Liver (tissue), 9 donors: ENCODE results near the gene PCDH1. TPM values are rescaled to one million over a fixed set of nuclear protein-coding genes. Genes with fewer than 3 reads are reported as not detected.

ENCODE experiments used
- DNase-seq: peaks from one replicate; pipeline ENCODE4 v3.0.0-alpha.2; 2017; ENCODE audit warnings: low spot score
- H3K27ac ChIP-seq, 2 donors: one replicate each; pipeline ENCODE4 v1.7.0; 2013; ENCODE audit warnings: inconsistent platforms in 2 of 2, low read length in 2 of 2, control low read depth in 1 of 2, low read depth in 1 of 2, mild to moderate bottlenecking in 1 of 2
- H3K27me3 ChIP-seq, 4 donors: one replicate each; pipeline versions ENCODE4 v1.6.1 to v1.7.0; 2013; ENCODE audit warnings: low read length in 3 of 4, inconsistent platforms in 1 of 4, mild to moderate bottlenecking in 1 of 4, moderate library complexity in 1 of 4; ENCODE audit not compliant: control insufficient read depth in 4 of 4, insufficient read depth in 4 of 4
- H3K36me3 ChIP-seq, 4 donors: one replicate each; pipeline versions ENCODE4 v1.6.1 to v1.7.0; 2013; ENCODE audit warnings: low read length in 3 of 4, mild to moderate bottlenecking in 3 of 4, low read depth in 1 of 4, moderate library complexity in 1 of 4; ENCODE audit not compliant: control insufficient read depth in 4 of 4, insufficient read depth in 3 of 4
- H3K4me1 ChIP-seq, 4 donors: one replicate each; pipeline versions ENCODE4 v1.6.1 to v1.7.0; 2013; ENCODE audit warnings: low read length in 3 of 4, mild to moderate bottlenecking in 3 of 4, moderate library complexity in 1 of 4; ENCODE audit not compliant: control insufficient read depth in 4 of 4, insufficient read depth in 4 of 4
- H3K4me3 ChIP-seq, 3 donors: one replicate each; pipeline versions ENCODE4 v1.6.1 to v1.7.0; 2013; ENCODE audit warnings: low read length in 3 of 3, control low read depth in 1 of 3, low read depth in 1 of 3, mild to moderate bottlenecking in 1 of 3
- H3K9ac ChIP-seq, 2 donors: one replicate each; pipeline ENCODE4 v1.7.0; 2013; ENCODE audit warnings: low read length in 2 of 2, mild to moderate bottlenecking in 2 of 2, moderate library complexity in 2 of 2, control low read depth in 1 of 2, low read depth in 1 of 2
- H3K9me3 ChIP-seq, 4 donors: one replicate each; pipeline versions ENCODE4 v1.6.1 to v1.7.0; 2013; ENCODE audit warnings: low read length in 3 of 4; ENCODE audit not compliant: control insufficient read depth in 4 of 4
- ATF3 ChIP-seq: IDR thresholded peaks from 2 replicates; pipeline ENCODE4 v1.6.1; 2016; ENCODE audit warnings: antibody characterized with exemption
- CTCF ChIP-seq: fragments of 150-350 bp; IDR thresholded peaks from 2 replicates; pipeline ENCODE4 v1.5.1; 2017; ENCODE audit warnings: improper control_type of control experiment, low read depth, low read length; ENCODE audit not compliant: missing input control
- EGR1 ChIP-seq, 2 donors: IDR thresholded peaks; 2 replicates each; pipeline ENCODE4 v1.6.1; 2016 to 2018; ENCODE audit warnings: antibody characterized with exemption in 2 of 2, low read depth in 2 of 2
- FOXA1 ChIP-seq: IDR thresholded peaks from 2 replicates; pipeline ENCODE4 v1.6.1; 2016; ENCODE audit warnings: antibody characterized with exemption
- FOXA2 ChIP-seq: IDR thresholded peaks from 2 replicates; pipeline ENCODE4 v1.6.1; 2016; ENCODE audit warnings: antibody characterized with exemption
- GABPA ChIP-seq, 2 donors: IDR thresholded peaks in 1 of 2; conservative IDR thresholded peaks in 1 of 2; 2 replicates each; pipeline ENCODE4 v1.6.1; 2016; ENCODE audit warnings: antibody characterized with exemption in 2 of 2, mild to moderate bottlenecking in 1 of 2, moderate library complexity in 1 of 2
- HNF4A ChIP-seq, 2 donors: conservative IDR thresholded peaks; 2 replicates each; pipeline ENCODE4 v1.6.1; 2016; ENCODE audit warnings: antibody characterized with exemption in 2 of 2, mild to moderate bottlenecking in 2 of 2
- HNF4G ChIP-seq: IDR thresholded peaks from 2 replicates; pipeline ENCODE4 v1.6.1; 2016; ENCODE audit warnings: antibody characterized with exemption
- JUND ChIP-seq, 2 donors: IDR thresholded peaks; 2 replicates each; pipeline ENCODE4 v1.6.1; 2016; ENCODE audit warnings: antibody characterized with exemption in 2 of 2
- MAX ChIP-seq: IDR thresholded peaks from 2 replicates; pipeline ENCODE4 v1.6.1; 2016; ENCODE audit warnings: antibody characterized with exemption
- NR2F2 ChIP-seq: IDR thresholded peaks from 2 replicates; pipeline ENCODE4 v1.6.1; 2016; ENCODE audit warnings: antibody characterized with exemption
- RAD21 ChIP-seq, 2 donors: IDR thresholded peaks; 2 replicates each; pipeline ENCODE4 v1.6.1; 2016; ENCODE audit warnings: antibody characterized with exemption in 2 of 2, mild to moderate bottlenecking in 2 of 2
- REST ChIP-seq: IDR thresholded peaks from 2 replicates; pipeline ENCODE4 v1.6.1; 2016; ENCODE audit warnings: antibody characterized with exemption, mild to moderate bottlenecking
- RXRA ChIP-seq, 2 donors: IDR thresholded peaks; 2 replicates each; pipeline ENCODE4 v1.6.1; 2017 to 2018; ENCODE audit warnings: antibody characterized with exemption in 2 of 2, mild to moderate bottlenecking in 1 of 2
- SP1 ChIP-seq: IDR thresholded peaks from 2 replicates; pipeline ENCODE4 v1.6.1; 2018; ENCODE audit warnings: antibody characterized with exemption, mild to moderate bottlenecking
- TAF1 ChIP-seq: conservative IDR thresholded peaks from 2 replicates; pipeline ENCODE4 v1.6.1; 2016; ENCODE audit warnings: antibody characterized with exemption, mild to moderate bottlenecking
- YY1 ChIP-seq: IDR thresholded peaks from 2 replicates; pipeline ENCODE4 v1.6.1; 2016; ENCODE audit warnings: antibody characterized with exemption, mild to moderate bottlenecking
- ZBTB33 ChIP-seq: IDR thresholded peaks from 2 replicates; pipeline ENCODE4 v1.6.1; 2016; ENCODE audit warnings: antibody characterized with exemption
- WGBS: extraction: QIAGEN DNeasy Blood & Tissue Kit; methylation state at CpG from one replicate; pipeline ENCODE4 v1.1.7; 2013; 5-methylcytosine and 5-hydroxymethylcytosine counted together
- polyA plus RNA-seq, 2 donors: library from polyadenylated mRNA; stranded (reverse) in 1 of 2; unstranded in 1 of 2; fragments of 200-250 nt in 1 of 2; fragments of >200 nt in 1 of 2; fragmentation: Nextera tagmentation in 1 of 2; extraction: Ambion mirVana in 1 of 2; gene quantifications; one replicate each; pipeline versions ENCODE4 v1.2.1 to v1.2.3, GENCODE V29; 2013 to 2015
- total RNA-seq, 2 donors: library from RNA; depleted of rRNA; stranded (reverse); fragments of >200 nt; gene quantifications; one replicate each; pipeline ENCODE4 v1.2.3, GENCODE V29; 2014
- donor health status: healthy.
- donor health status: healthy.
- donor health status: healthy.
- donor health status: healthy.
- donor health status: healthy.

Gene PCDH1
- total and polyA plus RNA-seq, 4 donors: 9.3 to 52.8 (median 15.0) TPM

- Histone ChIP-seq H3K9me3 (no peaks in the 10 kb centered on the region), H3K9ac (no peak overlapping the region), H3K4me1 (peaks cover 8 to 25% (median 11%) of the 10 kb centered on the region in 4 donors), H3K4me3 (no peak overlapping the region), H3K27me3 (no peaks in the 10 kb centered on the region), H3K36me3 (peaks cover 0 to 3% (median 2%) of the 10 kb centered on the region in 4 donors), H3K27ac (no peak overlapping the region)
- no peak for TF ChIP-seq FOXA1
- WGBS: 94% methylated on average over 2 of the region's 2 CpGs
- DNase-seq: no peak
Measured at GRCh38 chr5:141920771-141921170, 42.6 kb upstream of the PCDH1 start.

- Histone ChIP-seq H3K27ac (peak overlapping the region in 1 of 2 donors; percentile 9), H3K9ac (no peak overlapping the region), H3K9me3 (no peaks in the 10 kb centered on the region), H3K27me3 (no peaks in the 10 kb centered on the region), H3K36me3 (no peaks in the 10 kb centered on the region), H3K4me3 (no peak overlapping the region), H3K4me1 (peaks cover 6 to 26% (median 11%) of the 10 kb centered on the region in 4 donors)
- no peak for DNase-seq
- WGBS: 56% methylated on average over 8 of the region's 8 CpGs
- TF ChIP-seq ZBTB33 (no peak), EGR1 (IDR thresholded peaks at IDR 0.05; ENCODE audit: low read depth in 2 of 2) (no peak), FOXA2 (no peak), ATF3 (peak; percentile 70), RAD21 (IDR thresholded peaks at IDR 0.05) (no peak), TAF1 (no peak), YY1 (no peak), CTCF (no peak), SP1 (peak; percentile 76), NR2F2 (no peak), MAX (peak; percentile 16), REST (no peak), HNF4G (peak; percentile 47), JUND (IDR thresholded peaks at IDR 0.05) (peak; percentile 63 to 96), FOXA1 (no peak), HNF4A (conservative IDR thresholded peaks at IDR 0.05) (peak; percentile 43 to 87), RXRA (IDR thresholded peaks at IDR 0.05) (peak; percentile 94 to 99), GABPA (IDR thresholded peaks at IDR 0.05 in 1 of 2, conservative IDR thresholded peaks at IDR 0.05 in 1 of 2) (no peak)
Measured at GRCh38 chr5:141919218-141920119, 41.3 kb upstream of the PCDH1 start.
